ENCODE results near the gene IRF7. TPM values are rescaled to one million over a fixed set of nuclear protein-coding genes. Genes with fewer than 3 reads are reported as not detected.
"Not testable (repeated sequence)": the region's sequence is repeated elsewhere in the genome, so short reads cannot be mapped to it uniquely, and the experiment has no call there.

Gene IRF7
- total RNA-seq, 1 donor from 2014 or later, result 74.1 TPM

GRCh38 chr11:576811-577610, 38.7 kb downstream of the IRF7 start:
- peaks cover 15% of the 10 kb centered on the region for H3K36me3 Mint-ChIP-seq (ENCODE audit: low read depth)
- intact Hi-C loops (cut with micrococcal nuclease), result loop anchor here (1.0 kb wide), 7 partner anchors 9 to 170 kb away; partner anchors contain the start of genes IRF7, LMNTD2, LRRC56 and RASSF7

GRCh38 chr11:575996-576768, 39.6 kb downstream of the IRF7 start, which contains the start of gene PHRF1:
TSS of gene PHRF1 (plus strand) at chr11:576470. CDS start at chr11:581513, 5,043 bp downstream.
- TF ChIP-seq CTCF (IDR thresholded peaks at IDR 0.05), result no peak
- CTCF ChIA-PET, result interaction anchor here (0.7 to 1.0 kb wide), 2 partner anchors 11 to 21 kb away, joined by 3 to 4 read pairs; no protein-coding TSS in a partner anchor
- H3K4me1 Mint-ChIP-seq, result peaks cover 39% of the 10 kb centered on the region

More at GRCh38 chr11:576811-577610, 38.7 kb downstream of the IRF7 start:
- ChIA-PET CTCF (interaction anchor here (1.3 to 1.6 kb wide), 2 partner anchors 21 to 22 kb away, joined by 3 read pairs; no protein-coding TSS in a partner anchor), POLR2A (interaction anchor here (0.8 to 3.7 kb wide), 7 partner anchors 22 to 370 kb away, joined by 3 to 43 read pairs (median 9); partner anchors contain the start of genes BET1L, DEAF1, HRAS and LRRC56)
- H3K27ac Mint-ChIP-seq, result peak overlapping the region; percentile 72
- ATAC-seq (ENCODE audit: low read depth), result no peak
- H3K4me3 Mint-ChIP-seq, result peak overlapping the region; percentile 87
- H3K9me3 Mint-ChIP-seq, result no peaks in the 10 kb centered on the region
- peaks cover 41% of the 10 kb centered on the region for H3K4me1 Mint-ChIP-seq
- TF ChIP-seq CTCF (IDR thresholded peaks at IDR 0.05), result no peak
- no peak for DNase-seq
- peaks cover 10% of the 10 kb centered on the region for H3K27me3 Mint-ChIP-seq

GRCh38 chr11:575313-575995, 40.3 kb downstream of the IRF7 start:
- Mint-ChIP-seq H3K4me1 (peaks cover 37% of the 10 kb centered on the region), H3K9me3 (no peaks in the 10 kb centered on the region), H3K4me3 (peak overlapping the region; percentile 80), H3K27me3 (peaks cover 10% of the 10 kb centered on the region), H3K36me3 (ENCODE audit: low read depth) (peaks cover 10% of the 10 kb centered on the region), H3K27ac (peak overlapping the region; percentile 61)
- intact Hi-C loops (cut with micrococcal nuclease), result no loop called here
- TF ChIP-seq CTCF (IDR thresholded peaks at IDR 0.05), result no peak
- ATAC-seq (ENCODE audit: low read depth) (no peak), DNase-seq (no peak)
- ChIA-PET CTCF (interaction anchor here (0.7 to 1.0 kb wide), 2 partner anchors 11 to 21 kb away, joined by 3 to 4 read pairs; no protein-coding TSS in a partner anchor), POLR2A (interaction anchor here (0.5 to 3.7 kb wide), 24 partner anchors 9 to 1726 kb away, joined by 3 to 43 read pairs (median 6); partner anchors contain the start of genes C11orf21, DEAF1, HRAS and IRF7)

More at GRCh38 chr11:575996-576768, 39.6 kb downstream of the IRF7 start, which contains the start of gene PHRF1:
- Mint-ChIP-seq H3K4me3 (peak within 1 kb of the TSS; percentile 97), H3K36me3 (ENCODE audit: low read depth) (peaks cover 10% of the 10 kb centered on the region), H3K27ac (peak within 1 kb of the TSS; percentile 100), H3K9me3 (no peaks in the 10 kb centered on the region), H3K27me3 (peaks cover 10% of the 10 kb centered on the region)
- DNase-seq (peak; percentile 93), ATAC-seq (ENCODE audit: low read depth) (peak; percentile 90)
- intact Hi-C loops (cut with micrococcal nuclease), result loop anchor here (1.0 kb wide), 7 partner anchors 8 to 169 kb away; partner anchors contain the start of genes IRF7, LMNTD2, LRRC56 and RASSF7
- POLR2A ChIA-PET, result interaction anchor here (0.5 to 3.7 kb wide), 25 partner anchors 10 to 1726 kb away, joined by 3 to 43 read pairs (median 5); partner anchors contain the start of genes C11orf21, DEAF1, HRAS and IRF7

- DNase-seq, result no peak
- H3K4me3 Mint-ChIP-seq, result peak overlapping the region; percentile 80
These were observed 41.0 kb downstream of the IRF7 start for GRCh38 chr11:574632-575312.

GRCh38 chr11:574031-574570, 41.6 kb downstream of the IRF7 start:
- H3K36me3 Mint-ChIP-seq (ENCODE audit: low read depth); DNase-seq; H3K9me3 Mint-ChIP-seq; H3K27ac Mint-ChIP-seq; ATAC-seq (ENCODE audit: low read depth); CTCF ChIA-PET; intact Hi-C loops (cut with micrococcal nuclease): not testable (repeated sequence)
- POLR2A ChIA-PET, result interaction anchor here (3.7 kb wide), 1 partner anchor 38 kb away, joined by 43 read pairs; the partner anchor contains the start of genes HRAS and LRRC56
- Mint-ChIP-seq H3K27me3 (peaks cover 10% of the 10 kb centered on the region), H3K4me3 (peak overlapping the region; percentile 80), H3K4me1 (peaks cover 29% of the 10 kb centered on the region)

More at GRCh38 chr11:574632-575312, 41.0 kb downstream of the IRF7 start:
- ChIA-PET CTCF (no interaction called here), POLR2A (interaction anchor here (0.6 to 3.7 kb wide), 6 partner anchors 9 to 41 kb away, joined by 3 to 43 read pairs (median 12); partner anchors contain the start of genes HRAS, IRF7 and LRRC56)
- Mint-ChIP-seq H3K27ac (peak overlapping the region; percentile 61), H3K4me1 (peaks cover 34% of the 10 kb centered on the region), H3K9me3 (no peaks in the 10 kb centered on the region), H3K27me3 (peaks cover 10% of the 10 kb centered on the region), H3K36me3 (ENCODE audit: low read depth) (peaks cover 10% of the 10 kb centered on the region)
- no peak for TF ChIP-seq CTCF (IDR thresholded peaks at IDR 0.05)
- ATAC-seq (ENCODE audit: low read depth), result no peak
- intact Hi-C loops (cut with micrococcal nuclease), result no loop called here

Measured in activated B cell treated with CpG ODN at 0.5 μM for 24 hours (primary cell).